H1 (cell line): ENCODE data around the gene SLC25A4. TPM values are rescaled to one million over a fixed set of nuclear protein-coding genes. Genes with fewer than 3 reads are reported as not detected.
A peak's percentile ranks its signal among the peaks of the same experiment; 100 is the strongest.

Experiments used
- CTCF ChIA-PET: fragments of 300-600 bp; sonication (Branson Sonifier 250); formaldehyde crosslinking; loops from one replicate; lab custom pipeline; 2021; ENCODE audit not compliant: partially characterized antibody; lab: Charles Lee
- POLR2A ChIA-PET: fragments of 300-600 bp; sonication (Branson Sonifier 250); formaldehyde crosslinking; loops from one replicate; lab custom pipeline; 2021; ENCODE audit warnings: inconsistent platforms; ENCODE audit not compliant: partially characterized antibody; lab: Charles Lee
- DNase-seq, 2 experiments: peaks; one replicate each; pipeline versions ENCODE4 v3.0.0 to v3.0.0-alpha.2; 2010 to 2022; ENCODE audit warnings: low spot score in 2 of 2, low read depth in 1 of 2, mixed read lengths in 1 of 2
- FAIRE-seq: peaks from 2 replicates; lab custom pipeline; 2011; peaks lifted over from hg19 to GRCh38; lab: Jason Lieb, UNC
- H2AFZ ChIP-seq: 2 replicates; pipeline ENCODE4 v1.8.1; 2012; ENCODE audit warnings: low read length, inconsistent platforms
- H2AK5ac ChIP-seq: 2 replicates; pipeline ENCODE4 v1.6.1; 2013; ENCODE audit warnings: low read depth, low read length
- H2BK120ac ChIP-seq: replicated peaks from 2 replicates; pipeline ENCODE3; 2013; ENCODE audit warnings: low read depth, low read length, inconsistent platforms
- H2BK12ac ChIP-seq: 2 replicates; pipeline ENCODE4 v1.6.1; 2013; ENCODE audit warnings: low read depth, low read length
- H2BK15ac ChIP-seq: 2 replicates; pipeline ENCODE4 v1.6.1; 2013; ENCODE audit warnings: low read length
- H2BK20ac ChIP-seq: 2 replicates; pipeline ENCODE4 v1.6.1; 2013; ENCODE audit warnings: low read length
- H2BK5ac ChIP-seq: 2 replicates; pipeline ENCODE4 v1.6.1; 2013; ENCODE audit warnings: low read depth, low read length
- H3K14ac ChIP-seq: 2 replicates; pipeline ENCODE4 v1.6.1; 2013; ENCODE audit warnings: inconsistent platforms; ENCODE audit not compliant: insufficient read length
- H3K18ac ChIP-seq: 2 replicates; pipeline ENCODE4 v1.6.1; 2013; ENCODE audit warnings: low read length; ENCODE audit errors: extremely low read depth
- H3K23ac ChIP-seq: 2 replicates; pipeline ENCODE4 v1.6.1; 2013; ENCODE audit warnings: inconsistent platforms; ENCODE audit not compliant: insufficient read length
- H3K23me2 ChIP-seq: 2 replicates; pipeline ENCODE4 v1.6.1; 2013; ENCODE audit warnings: low read depth, low read length
- H3K27ac ChIP-seq: 2 replicates; pipeline ENCODE4 v1.6.1; 2011; ENCODE audit warnings: low read depth, low read length, inconsistent platforms
- H3K27me3 ChIP-seq, 4 experiments: replicated peaks in 1 of 4; 1 replicate in 1 of 4; 2 replicates in 3 of 4; pipeline versions ENCODE4 v1.6.1 to v1.8.1; 2011 to 2013; ENCODE audit warnings: low read length in 3 of 4, mild to moderate bottlenecking in 3 of 4, inconsistent platforms in 2 of 4, mixed read lengths in 2 of 4, moderate library complexity in 1 of 4; ENCODE audit not compliant: control insufficient read depth in 3 of 4, insufficient read depth in 3 of 4; ENCODE audit errors: extremely low read depth in 1 of 4
- H3K36me3 ChIP-seq, 4 experiments: 2 replicates each; pipeline versions ENCODE4 v1.6.1 to v1.8.1; 2011 to 2013; ENCODE audit warnings: mild to moderate bottlenecking in 4 of 4, low read length in 3 of 4, moderate library complexity in 2 of 4, control low read depth in 1 of 4, inconsistent platforms in 1 of 4; ENCODE audit not compliant: insufficient read depth in 4 of 4, control insufficient read depth in 2 of 4
- H3K4ac ChIP-seq: replicated peaks from 2 replicates; pipeline ENCODE3; 2013; ENCODE audit warnings: low read length, low read depth, mixed read lengths, inconsistent platforms; ENCODE audit not compliant: insufficient read length
- H3K4me1 ChIP-seq, 4 experiments: replicated peaks in 1 of 4; 1 replicate in 1 of 4; 2 replicates in 3 of 4; pipeline versions ENCODE4 v1.6.1 to v1.8.1; 2011 to 2013; ENCODE audit warnings: low read length in 3 of 4, inconsistent platforms in 2 of 4, mixed read lengths in 1 of 4; ENCODE audit not compliant: insufficient read depth in 4 of 4, control insufficient read depth in 3 of 4
- H3K4me2 ChIP-seq, 2 experiments: 2 replicates each; pipeline versions ENCODE4 v1.6.1 to v1.8.1; 2011 to 2013; ENCODE audit warnings: low read depth in 2 of 2, low read length in 2 of 2, control low read depth in 1 of 2, inconsistent platforms in 1 of 2, mild to moderate bottlenecking in 1 of 2; ENCODE audit not compliant: insufficient read depth in 1 of 2
- H3K4me3 ChIP-seq, 4 experiments: fragments of 200-600, 300-600 bp in 1 of 4; sonication (generic), shearing (Covaris generic), sonication (Bioruptor Twin) in 1 of 4; 2 replicates each; pipeline versions ENCODE4 v1.5.1 to v1.8.1; 2011 to 2016; ENCODE audit warnings: low read length in 4 of 4, low read depth in 3 of 4, control low read depth in 2 of 4, inconsistent platforms in 2 of 4, mild to moderate bottlenecking in 2 of 4, mixed read lengths in 1 of 4, moderate library complexity in 1 of 4; ENCODE audit not compliant: insufficient read depth in 2 of 4; ENCODE audit errors: extremely low read depth in 1 of 4
- H3K56ac ChIP-seq: replicated peaks from 2 replicates; pipeline ENCODE3; 2013; ENCODE audit warnings: low read depth, mild to moderate bottlenecking, mixed read lengths, low read length, inconsistent platforms; ENCODE audit not compliant: insufficient read length
- H3K79me1 ChIP-seq: 2 replicates; pipeline ENCODE4 v1.6.1; 2013; ENCODE audit warnings: low read depth, low read length, control low read depth
- H3K79me2 ChIP-seq, 2 experiments: 2 replicates each; pipeline versions ENCODE4 v1.6.1 to v1.8.1; 2012 to 2013; ENCODE audit warnings: low read length in 2 of 2, mild to moderate bottlenecking in 2 of 2, inconsistent platforms in 1 of 2; ENCODE audit not compliant: insufficient read depth in 2 of 2, control insufficient read depth in 1 of 2
- H3K9ac ChIP-seq, 4 experiments: replicated peaks in 1 of 4; 1 replicate in 1 of 4; 2 replicates in 3 of 4; pipeline versions ENCODE4 v1.6.1 to v1.8.1; 2011 to 2013; ENCODE audit warnings: low read depth in 3 of 4, low read length in 3 of 4, control low read depth in 2 of 4, mild to moderate bottlenecking in 2 of 4, moderate library complexity in 2 of 4, inconsistent platforms in 1 of 4; ENCODE audit errors: extremely low read depth in 1 of 4
- H3K9me3 ChIP-seq, 2 experiments: 2 replicates each; pipeline versions ENCODE4 v1.6.1 to v1.8.1; 2012 to 2013; ENCODE audit warnings: mild to moderate bottlenecking in 2 of 2, moderate library complexity in 2 of 2, control low read depth in 1 of 2, inconsistent platforms in 1 of 2, low read depth in 1 of 2, low read length in 1 of 2, mixed read lengths in 1 of 2; ENCODE audit not compliant: insufficient read depth in 2 of 2
- H4K20me1 ChIP-seq, 2 experiments: replicated peaks in 1 of 2; 2 replicates each; pipeline versions ENCODE3 to v1.8.1; 2011 to 2013; ENCODE audit warnings: inconsistent platforms in 2 of 2, low read length in 2 of 2, mild to moderate bottlenecking in 1 of 2; ENCODE audit not compliant: insufficient read depth in 2 of 2, control insufficient read depth in 1 of 2
- H4K5ac ChIP-seq: 2 replicates; pipeline ENCODE4 v1.6.1; 2013; ENCODE audit warnings: low read length, low read depth, mixed read lengths, inconsistent platforms; ENCODE audit not compliant: insufficient read length
- H4K8ac ChIP-seq: 2 replicates; pipeline ENCODE4 v1.8.0; 2013; ENCODE audit warnings: mild to moderate bottlenecking, moderate library complexity, low read length, inconsistent platforms; ENCODE audit not compliant: insufficient read depth; ENCODE audit errors: extremely low read depth
- H4K91ac ChIP-seq: replicated peaks from 2 replicates; pipeline ENCODE3; 2013; ENCODE audit warnings: low read length, mixed read lengths, inconsistent platforms; ENCODE audit not compliant: insufficient read length
- BCL11A ChIP-seq, 2 experiments: IDR thresholded peaks; one replicate each; pipeline ENCODE4 v1.6.1; 2011; ENCODE audit warnings: low read depth in 2 of 2, low read length in 2 of 2, mild to moderate bottlenecking in 2 of 2
- CBX5 ChIP-seq: fragments of 300-800, 300-1000 bp; sonication (generic); IDR thresholded peaks from 2 replicates; pipeline ENCODE4 v1.7.1; 2016; ENCODE audit warnings: antibody characterized with exemption, low read length, low read depth
- CEBPB ChIP-seq: IDR thresholded peaks from 2 replicates; pipeline ENCODE4 v1.6.1; 2012; ENCODE audit warnings: low read depth, low read length
- CTBP2 ChIP-seq: IDR thresholded peaks from 2 replicates; pipeline ENCODE4 v1.7.0; 2011; ENCODE audit warnings: borderline replicate concordance, mild to moderate bottlenecking, moderate library complexity, mixed read lengths, low read length; ENCODE audit not compliant: insufficient read depth, insufficient read length
- GABPA ChIP-seq: IDR thresholded peaks from 2 replicates; pipeline ENCODE4 v1.6.1; 2011; ENCODE audit warnings: mild to moderate bottlenecking, low read length, moderate library complexity, borderline replicate concordance; ENCODE audit not compliant: insufficient read depth
- SIRT6 ChIP-seq: IDR thresholded peaks from one replicate; pipeline ENCODE4 v1.7.1; 2012; ENCODE audit warnings: low read length, inconsistent platforms
- SP2 ChIP-seq: IDR thresholded peaks from 2 replicates; pipeline ENCODE4 v1.6.1; 2012; ENCODE audit warnings: mild to moderate bottlenecking, low read length, inconsistent platforms
- YY1 ChIP-seq: IDR thresholded peaks from 2 replicates; pipeline ENCODE4 v1.6.1; 2011; ENCODE audit warnings: low read depth, mild to moderate bottlenecking, low read length
- WGBS, 2 experiments: shearing (Covaris generic) in 1 of 2; methylation state at CpG; one replicate each; pipeline versions ENCODE4 v1.1.6 to v1.1.7; 2013 to 2015; ENCODE audit warnings: low lambda C conversion rate in 2 of 2, mixed read lengths in 2 of 2, inconsistent platforms in 1 of 2, low coverage in 1 of 2, missing lambda C conversion rate in 1 of 2; ENCODE audit not compliant: insufficient replicate concordance in 2 of 2, insufficient coverage in 1 of 2, insufficient read length in 1 of 2; ENCODE audit errors: extremely low coverage in 1 of 2, missing lambda C conversion rate in 1 of 2; 5-methylcytosine and 5-hydroxymethylcytosine counted together
- polyA plus RNA-seq, 7 experiments: library from polyadenylated mRNA; depleted of rRNA in 3 of 7; stranded (reverse) in 5 of 7; unstranded in 2 of 7; fragments of >200 nt in 5 of 7; fragments of 200-250 nt in 2 of 7; gene quantifications; 1 replicate in 5 of 7; 2 replicates in 1 of 7; 4 replicates in 1 of 7; pipeline versions ENCODE4 v1.2.1 to v1.2.3, GENCODE V29; 2011 to 2013; ENCODE audit warnings: missing spikeins in 2 of 7, mixed read lengths in 2 of 7
- total RNA-seq: library from RNA; stranded (reverse); fragmentation: NEBNext Ultra II Directional; extraction: Animal tissue kit (Norgen Biotek cat#: 25700); gene quantifications from 2 replicates; pipeline ENCODE4 v1.2.1, GENCODE V29; 2021

Gene SLC25A4
- total and polyA plus RNA-seq, 2 of the 8 experiments (the other 6 are each of a cell fraction or from before 2014, with no cell fraction given): 41.3 to 42.0 TPM

- FAIRE-seq: peak; percentile 57
- Histone ChIP-seq H3K9me3 (no peaks in the 10 kb centered on the region), H3K79me1 (no peaks in the 10 kb centered on the region; the same call in 1 of the 2 replicates), H2BK5ac (no peak overlapping the region), H3K4ac (no peak overlapping the region), H3K4me2 (0 out of 4 replicates have a peak overlapping the region, but pooled peaks of 1 of the 2 experiments have one; percentile 9), H2BK120ac (no peak overlapping the region), H3K4me3 (no peak overlapping the region), H3K23ac (no peak overlapping the region), H2BK20ac (no peak overlapping the region), H3K27me3 (no peaks in the 10 kb centered on the region), H4K20me1 (peaks cover 0 to 3% of the 10 kb centered on the region in 2 experiments), H3K23me2 (no peaks in the 10 kb centered on the region), H4K8ac (no peak overlapping the region), H3K4me1 (peaks cover 4 to 10% (median 6%) of the 10 kb centered on the region in 4 experiments; a peak in 5 of 7 replicates), H2AK5ac (no peak overlapping the region), H3K9ac (no peak overlapping the region), H3K14ac (no peak overlapping the region), H3K18ac (no peak overlapping the region), H3K27ac (no peak overlapping the region), H2BK12ac (no peak overlapping the region), H4K91ac (no peak overlapping the region), H2AFZ (no peak overlapping the region), H3K79me2 (peaks cover 0 to 9% of the 10 kb centered on the region in 2 experiments; a peak in 2 of 4 replicates), H3K56ac (no peak overlapping the region), H2BK15ac (no peak overlapping the region), H3K36me3 (peaks cover 0 to 5% (median under 1%) of the 10 kb centered on the region in 4 experiments; a peak in 2 of 8 replicates), H4K5ac (no peak overlapping the region)
- WGBS, 2 experiments: 46% methylated on average over 6 of the region's 6 CpGs; no CpG with 5 or more reads in 1 of the 2 experiments
- POLR2A ChIA-PET: interaction anchor here (1.0 to 2.1 kb wide), 6 partner anchors 10 to 213 kb away, joined by 3 to 6 read pairs (median 3); partner anchors contain the start of genes ANKRD37, CFAP97 and SLC25A4
- CTCF ChIA-PET: interaction anchor here (0.5 to 5.9 kb wide), 48 partner anchors 9 to 835 kb away, joined by 3 to 55 read pairs (median 3); partner anchors contain the start of genes CENPU, CFAP97 and SLC25A4
- peak in 1 of 2 experiments; percentile 70 for DNase-seq
- no peak for TF ChIP-seq SP2
- no peak for TF ChIP-seq CTBP2
- TF ChIP-seq CEBPB: no peak
- no peak for TF ChIP-seq GABPA
- TF ChIP-seq YY1: 0 out of 2 replicates have a peak, but pooled peaks have one; percentile 21
- no peak for TF ChIP-seq BCL11A (IDR thresholded peaks at IDR 0.05; ENCODE audit: low read depth in 2 of 2, low read length in 2 of 2)
- no peak for TF ChIP-seq SIRT6
- no peak for TF ChIP-seq CBX5
Observed at GRCh38 chr4:185183622-185184281, 40.7 kb downstream of the SLC25A4 start.
